ENCODE measurements around the gene ATOH7. TPM values are rescaled to one million over a fixed set of nuclear protein-coding genes. Genes with fewer than 3 reads are reported as not detected.

The ATOH7 gene
- polyA plus RNA-seq, 1 of the 3 experiments (the other 2 are of a cell fraction), result 0.12 TPM

DNA sequence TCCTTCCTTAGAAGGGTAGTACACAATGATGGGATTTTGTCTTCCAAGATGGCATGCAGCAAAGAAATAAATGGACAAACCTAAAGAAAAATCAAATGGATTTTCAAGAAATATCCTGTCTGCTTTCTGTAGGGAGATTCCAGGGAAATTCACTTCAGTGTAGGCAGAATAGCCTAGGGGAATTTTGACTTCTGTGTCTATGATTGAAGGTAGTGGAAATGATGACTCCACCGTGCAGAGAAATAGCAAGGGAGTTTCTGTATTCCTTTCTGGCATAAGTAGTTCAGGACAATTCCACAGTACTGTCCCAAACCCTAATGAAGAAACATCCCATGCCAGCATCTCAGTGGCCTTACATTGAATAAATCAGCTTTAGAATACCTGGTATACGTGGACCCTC, 9.5 kb downstream of the ATOH7 start:
- H3K4me2 ChIP-seq, result no peak overlapping the region
- TF ChIP-seq POLR2AphosphoS5 (IDR thresholded peaks at IDR 0.05; ENCODE audit: low read depth, low read length) (no peak), NFIC (IDR thresholded peaks at IDR 0.05; ENCODE audit: borderline replicate concordance) (no peak), GABPA (IDR thresholded peaks at IDR 0.05; ENCODE audit: low read depth) (no peak), RAD21 (IDR thresholded peaks at IDR 0.05; ENCODE audit: low read length) (no peak), SIN3A (IDR thresholded peaks at IDR 0.05; ENCODE audit: borderline replicate concordance, low read depth, low read length) (no peak), SMC3 (IDR thresholded peaks at IDR 0.05; ENCODE audit: low read depth, low read length) (no peak), EP300 (IDR thresholded peaks at IDR 0.05; ENCODE audit: borderline replicate concordance in 1 of 2, low read depth in 1 of 2, low read length in 1 of 2) (no peak), TAF1 (IDR thresholded peaks at IDR 0.05; ENCODE audit: borderline replicate concordance, low read depth, low read length) (no peak), RCOR1 (IDR thresholded peaks at IDR 0.05; ENCODE audit: low read length) (no peak), FOXJ3 (CRISPR knock-in tag; IDR thresholded peaks at IDR 0.05) (no peak)
- TF ChIP-seq, protein P1, sequence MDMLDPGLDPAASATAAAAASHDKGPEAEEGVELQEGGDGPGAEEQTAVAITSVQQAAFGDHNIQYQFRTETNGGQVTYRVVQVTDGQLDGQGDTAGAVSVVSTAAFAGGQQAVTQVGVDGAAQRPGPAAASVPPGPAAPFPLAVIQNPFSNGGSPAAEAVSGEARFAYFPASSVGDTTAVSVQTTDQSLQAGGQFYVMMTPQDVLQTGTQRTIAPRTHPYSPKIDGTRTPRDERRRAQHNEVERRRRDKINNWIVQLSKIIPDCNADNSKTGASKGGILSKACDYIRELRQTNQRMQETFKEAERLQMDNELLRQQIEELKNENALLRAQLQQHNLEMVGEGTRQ (IDR thresholded peaks at IDR 0.05; ENCODE audit: borderline replicate concordance, low read depth, low read length), result no peak
- H3K4me1 ChIP-seq (ENCODE audit: control insufficient read depth in 1 of 2, insufficient read depth in 2 of 2, low read depth in 1 of 2, low read length in 1 of 2), result no peaks in the 10 kb centered on the region
- no peaks in the 10 kb centered on the region for H4K20me1 ChIP-seq (ENCODE audit: insufficient read depth)
- ChIA-PET CTCF (interaction anchor here (0.7 to 4.6 kb wide), 5 partner anchors 8 to 372 kb away, joined by 3 to 29 read pairs (median 4); partner anchors contain the start of gene PBLD), POLR2A (no interaction called here)
- no peaks in the 10 kb centered on the region for H3K36me3 ChIP-seq (replicated peaks in 1 of 2; ENCODE audit: control insufficient read depth in 1 of 2, insufficient read depth in 2 of 2, low read length in 1 of 2)
- 72% methylated on average over 2 of the region's 2 CpGs for WGBS (ENCODE audit: low lambda C conversion rate)
- H3F3A ChIP-seq (replicated peaks; ENCODE audit: insufficient read depth), result no peaks in the 10 kb centered on the region
- no peak overlapping the region for H3K9ac ChIP-seq
- H3K27ac ChIP-seq (ENCODE audit: low read depth in 2 of 2, low read length in 1 of 2), result no peak overlapping the region
- H3K9me3 ChIP-seq, result no peaks in the 10 kb centered on the region
- no peak for DNase-seq
- H3K4me3 ChIP-seq (ENCODE audit: low read depth in 2 of 2, low read length in 1 of 2), result no peak overlapping the region
- H2AFZ ChIP-seq (ENCODE audit: low read depth), result no peak overlapping the region
- H3K79me2 ChIP-seq (ENCODE audit: insufficient read depth), result no peaks in the 10 kb centered on the region
- no peaks in the 10 kb centered on the region for H3K9me2 ChIP-seq
- no peaks in the 10 kb centered on the region for H3K27me3 ChIP-seq (ENCODE audit: insufficient read depth)

DNA sequence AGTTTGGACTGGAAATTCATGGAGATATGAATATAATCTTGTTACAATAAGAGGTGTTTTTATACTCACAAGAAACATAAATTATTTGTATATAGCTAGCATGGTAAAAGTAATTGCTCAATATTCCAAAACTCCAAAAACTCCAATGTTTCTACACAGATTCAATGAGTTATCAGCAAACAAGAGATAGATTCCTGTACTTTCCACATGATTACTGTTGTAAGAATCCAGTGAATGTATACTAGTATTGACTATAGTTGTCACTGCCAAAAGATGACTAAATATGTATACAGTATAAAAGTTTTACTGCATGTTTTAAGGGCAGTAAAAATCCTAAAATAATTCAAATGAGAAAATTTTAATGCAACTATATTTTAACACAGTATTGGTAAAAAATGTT, 10.7 kb downstream of the ATOH7 start:
- no peak overlapping the region for H3K9ac ChIP-seq
- CTCF ChIA-PET, result interaction anchor here (4.6 kb wide), 1 partner anchor 9 kb away, joined by 29 read pairs; no protein-coding TSS in a partner anchor
- no peak overlapping the region for H3K27ac ChIP-seq (ENCODE audit: low read depth in 2 of 2, low read length in 1 of 2)
- TF ChIP-seq EP300 (IDR thresholded peaks at IDR 0.05; ENCODE audit: borderline replicate concordance in 1 of 2, low read depth in 1 of 2, low read length in 1 of 2) (no peak), NFIC (IDR thresholded peaks at IDR 0.05; ENCODE audit: borderline replicate concordance) (no peak), MEF2A (IDR thresholded peaks at IDR 0.05; ENCODE audit: borderline replicate concordance, low read depth) (no peak), POLR2AphosphoS5 (IDR thresholded peaks at IDR 0.05; ENCODE audit: low read depth, low read length) (no peak), RAD21 (IDR thresholded peaks at IDR 0.05; ENCODE audit: low read length) (no peak), FOXJ3 (CRISPR knock-in tag; IDR thresholded peaks at IDR 0.05) (no peak)
- TF ChIP-seq, protein P2, sequence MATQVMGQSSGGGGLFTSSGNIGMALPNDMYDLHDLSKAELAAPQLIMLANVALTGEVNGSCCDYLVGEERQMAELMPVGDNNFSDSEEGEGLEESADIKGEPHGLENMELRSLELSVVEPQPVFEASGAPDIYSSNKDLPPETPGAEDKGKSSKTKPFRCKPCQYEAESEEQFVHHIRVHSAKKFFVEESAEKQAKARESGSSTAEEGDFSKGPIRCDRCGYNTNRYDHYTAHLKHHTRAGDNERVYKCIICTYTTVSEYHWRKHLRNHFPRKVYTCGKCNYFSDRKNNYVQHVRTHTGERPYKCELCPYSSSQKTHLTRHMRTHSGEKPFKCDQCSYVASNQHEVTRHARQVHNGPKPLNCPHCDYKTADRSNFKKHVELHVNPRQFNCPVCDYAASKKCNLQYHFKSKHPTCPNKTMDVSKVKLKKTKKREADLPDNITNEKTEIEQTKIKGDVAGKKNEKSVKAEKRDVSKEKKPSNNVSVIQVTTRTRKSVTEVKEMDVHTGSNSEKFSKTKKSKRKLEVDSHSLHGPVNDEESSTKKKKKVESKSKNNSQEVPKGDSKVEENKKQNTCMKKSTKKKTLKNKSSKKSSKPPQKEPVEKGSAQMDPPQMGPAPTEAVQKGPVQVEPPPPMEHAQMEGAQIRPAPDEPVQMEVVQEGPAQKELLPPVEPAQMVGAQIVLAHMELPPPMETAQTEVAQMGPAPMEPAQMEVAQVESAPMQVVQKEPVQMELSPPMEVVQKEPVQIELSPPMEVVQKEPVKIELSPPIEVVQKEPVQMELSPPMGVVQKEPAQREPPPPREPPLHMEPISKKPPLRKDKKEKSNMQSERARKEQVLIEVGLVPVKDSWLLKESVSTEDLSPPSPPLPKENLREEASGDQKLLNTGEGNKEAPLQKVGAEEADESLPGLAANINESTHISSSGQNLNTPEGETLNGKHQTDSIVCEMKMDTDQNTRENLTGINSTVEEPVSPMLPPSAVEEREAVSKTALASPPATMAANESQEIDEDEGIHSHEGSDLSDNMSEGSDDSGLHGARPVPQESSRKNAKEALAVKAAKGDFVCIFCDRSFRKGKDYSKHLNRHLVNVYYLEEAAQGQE (IDR thresholded peaks at IDR 0.05; ENCODE audit: low read depth, low read length), result no peak
- H4K20me1 ChIP-seq (ENCODE audit: insufficient read depth), result no peaks in the 10 kb centered on the region
- no peaks in the 10 kb centered on the region for H3K9me2 ChIP-seq
- no peak overlapping the region for H3K4me2 ChIP-seq
- no peaks in the 10 kb centered on the region for H3K79me2 ChIP-seq (ENCODE audit: insufficient read depth)
- no peaks in the 10 kb centered on the region for H3K36me3 ChIP-seq (replicated peaks in 1 of 2; ENCODE audit: control insufficient read depth in 1 of 2, insufficient read depth in 2 of 2, low read length in 1 of 2)
- H3K27me3 ChIP-seq (ENCODE audit: insufficient read depth), result no peaks in the 10 kb centered on the region
- H3K4me1 ChIP-seq (ENCODE audit: control insufficient read depth in 1 of 2, insufficient read depth in 2 of 2, low read depth in 1 of 2, low read length in 1 of 2), result no peaks in the 10 kb centered on the region
- no peak overlapping the region for H3K4me3 ChIP-seq (ENCODE audit: low read depth in 2 of 2, low read length in 1 of 2)
- DNase-seq, result no peak
- POLR2A ChIA-PET, result no interaction called here
- no peak overlapping the region for H2AFZ ChIP-seq (ENCODE audit: low read depth)
- H3K9me3 ChIP-seq, result no peaks in the 10 kb centered on the region
- H3F3A ChIP-seq (replicated peaks; ENCODE audit: insufficient read depth), result no peaks in the 10 kb centered on the region

All from SK-N-SH (cell line).